ENCODE data around the gene ITPKC.
"Not testable (repeated sequence)": the region's sequence is repeated elsewhere in the genome, so short reads cannot be mapped to it uniquely, and the experiment has no call there.

Gene ITPKC

GRCh38 chr19:40768869-40769268 is 52.0 kb downstream of the ITPKC start:
- H3K4me3 ChIP-seq (ENCODE audit: low read depth, low read length) = no peak overlapping the region
- TF ChIP-seq CTCF (IDR thresholded peaks at IDR 0.05; ENCODE audit: low read depth, low read length) (no peak), POLR2A (IDR thresholded peaks at IDR 0.05; ENCODE audit: extremely low read depth, insufficient read length) (no peak)

GRCh38 chr19:40771101-40771862 is 54.4 kb downstream of the ITPKC start:
- not testable (repeated sequence) for H3K4me3 ChIP-seq (ENCODE audit: low read depth, low read length); DNase-seq (ENCODE audit: low read depth)
- peak; percentile 24 for TF ChIP-seq POLR2A (IDR thresholded peaks at IDR 0.05; ENCODE audit: extremely low read depth, insufficient read length)

More at GRCh38 chr19:40768869-40769268, 52.0 kb downstream of the ITPKC start:
- no peak for DNase-seq (ENCODE audit: low read depth)

GRCh38 chr19:40774916-40775631 is 58.2 kb downstream of the ITPKC start, which contains the start of gene MIA:
TSS of gene MIA (plus strand) at chr19:40775521. CDS start at chr19:40775543, 22 bp downstream.
- DNase-seq (ENCODE audit: low read depth) = no peak
- no peak within 1 kb of the TSS for H3K4me3 ChIP-seq (ENCODE audit: low read depth, low read length)

GRCh38 chr19:40775632-40776022 is 58.7 kb downstream of the ITPKC start:
- no peak for DNase-seq (ENCODE audit: low read depth)
- TF ChIP-seq POLR2A (IDR thresholded peaks at IDR 0.05; ENCODE audit: extremely low read depth, insufficient read length) (no peak), MAX (IDR thresholded peaks at IDR 0.05; ENCODE audit: low read depth, low read length) (no peak), MYC (IDR thresholded peaks at IDR 0.05; ENCODE audit: low read depth, low read length) (no peak), CTCF (IDR thresholded peaks at IDR 0.05; ENCODE audit: low read depth, low read length) (no peak)
- no peak overlapping the region for H3K4me3 ChIP-seq (ENCODE audit: low read depth, low read length)

More at GRCh38 chr19:40774916-40775631, 58.2 kb downstream of the ITPKC start, which contains the start of gene MIA:
- TF ChIP-seq MYC (IDR thresholded peaks at IDR 0.05; ENCODE audit: low read depth, low read length) (no peak), MAX (IDR thresholded peaks at IDR 0.05; ENCODE audit: low read depth, low read length) (no peak), POLR2A (IDR thresholded peaks at IDR 0.05; ENCODE audit: extremely low read depth, insufficient read length) (no peak), CTCF (IDR thresholded peaks at IDR 0.05; ENCODE audit: low read depth, low read length) (no peak)

- no peak overlapping the region for H3K4me3 ChIP-seq (ENCODE audit: low read depth, low read length)
- DNase-seq (ENCODE audit: low read depth) = no peak
- TF ChIP-seq MAX (IDR thresholded peaks at IDR 0.05; ENCODE audit: low read depth, low read length) (no peak), MYC (IDR thresholded peaks at IDR 0.05; ENCODE audit: low read depth, low read length) (no peak), CTCF (IDR thresholded peaks at IDR 0.05; ENCODE audit: low read depth, low read length) (no peak), POLR2A (IDR thresholded peaks at IDR 0.05; ENCODE audit: extremely low read depth, insufficient read length) (no peak)
Observed at GRCh38 chr19:40776364-40776763, 59.5 kb downstream of the ITPKC start.

GRCh38 chr19:40776932-40777644 is 60.2 kb downstream of the ITPKC start:
- H3K4me3 ChIP-seq (ENCODE audit: low read depth, low read length) = peak overlapping the region; percentile 62
- peak; percentile 96 for DNase-seq (ENCODE audit: low read depth)
- no peak for TF ChIP-seq POLR2A (IDR thresholded peaks at IDR 0.05; ENCODE audit: extremely low read depth, insufficient read length)
- no peak for TF ChIP-seq MAX (IDR thresholded peaks at IDR 0.05; ENCODE audit: low read depth, low read length)
- no peak for TF ChIP-seq CTCF (IDR thresholded peaks at IDR 0.05; ENCODE audit: low read depth, low read length)
- TF ChIP-seq MYC (IDR thresholded peaks at IDR 0.05; ENCODE audit: low read depth, low read length) = no peak
